Cardiac fibroblast (primary cell): ENCODE data around the gene ASMT.
"Not testable (repeated sequence)": the region's sequence is repeated elsewhere in the genome, so short reads cannot be mapped to it uniquely, and the experiment has no call there.

Experiments
- DNase-seq, 2 donors: peaks; one replicate each; pipeline versions ENCODE4 v3.0.0 to v3.0.0-alpha.2; 2010; ENCODE audit warnings: low read depth in 2 of 2
- H3K4me3 ChIP-seq, 2 donors: replicated peaks in 1 of 2; 1 replicate in 1 of 2; 2 replicates in 1 of 2; pipeline ENCODE4 v1.5.1; 2011; ENCODE audit warnings: low read depth in 2 of 2, low read length in 2 of 2, mild to moderate bottlenecking in 2 of 2, moderate library complexity in 1 of 2
- CTCF ChIP-seq: IDR thresholded peaks from one replicate; pipeline ENCODE4 v1.5.1; 2011; ENCODE audit warnings: low read depth, mild to moderate bottlenecking, low read length, inconsistent platforms

ASMT gene

GRCh38 chrX:1618689-1619088, 3.8 kb downstream of the ASMT start:
- TF ChIP-seq CTCF, result no peak
- DNase-seq, result no peak
- H3K4me3 ChIP-seq, result no peak overlapping the region

DNA sequence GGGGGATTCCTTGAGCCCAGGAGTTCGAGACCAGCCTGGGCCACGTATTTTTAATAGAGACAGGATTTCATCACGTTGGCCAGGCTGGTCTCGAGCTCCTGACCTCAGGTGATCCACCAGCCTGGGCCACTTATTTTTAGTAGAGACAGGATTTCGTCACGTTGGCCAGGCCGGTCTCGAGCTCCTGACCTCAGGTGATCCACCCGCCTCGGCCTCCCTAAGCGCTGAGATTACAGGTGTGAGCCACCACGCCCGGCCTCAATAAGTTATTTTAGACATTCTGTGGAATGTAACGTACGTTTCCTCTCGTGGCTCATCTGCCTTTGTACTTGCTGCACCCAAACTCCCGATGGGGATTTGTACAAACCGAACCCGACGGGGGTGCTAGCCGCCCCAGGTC, 8.8 kb downstream of the ASMT start:
- no peak overlapping the region for H3K4me3 ChIP-seq
- TF ChIP-seq CTCF, result no peak
- no peak for DNase-seq

GRCh38 chrX:1624158-1624860, 9.4 kb downstream of the ASMT start:
- DNase-seq, H3K4me3 ChIP-seq: not testable (repeated sequence)

DNA sequence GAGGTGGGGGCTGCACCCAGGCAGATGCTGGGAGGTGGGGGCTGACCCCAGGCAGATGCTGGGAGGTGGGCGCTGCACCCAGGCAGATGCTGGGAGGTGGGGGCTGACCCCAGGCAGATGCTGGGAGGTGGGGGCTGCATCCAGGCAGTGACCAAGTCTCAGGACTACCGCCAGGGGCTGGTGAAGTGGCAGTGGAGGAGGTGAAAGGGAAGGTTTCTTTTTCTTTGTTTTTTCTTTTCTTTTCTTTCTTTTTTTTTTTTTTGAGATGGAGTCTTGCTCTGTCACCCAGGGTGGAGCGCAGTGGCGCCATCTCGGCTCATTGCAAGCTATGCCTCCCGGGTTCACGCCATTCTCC, 10.0 kb downstream of the ASMT start:
- not testable (repeated sequence) for H3K4me3 ChIP-seq, DNase-seq

- no peak for DNase-seq
- H3K4me3 ChIP-seq, result no peak overlapping the region
- no peak for TF ChIP-seq CTCF
Measured at GRCh38 chrX:1629244-1629643, 14.4 kb downstream of the ASMT start.

DNA sequence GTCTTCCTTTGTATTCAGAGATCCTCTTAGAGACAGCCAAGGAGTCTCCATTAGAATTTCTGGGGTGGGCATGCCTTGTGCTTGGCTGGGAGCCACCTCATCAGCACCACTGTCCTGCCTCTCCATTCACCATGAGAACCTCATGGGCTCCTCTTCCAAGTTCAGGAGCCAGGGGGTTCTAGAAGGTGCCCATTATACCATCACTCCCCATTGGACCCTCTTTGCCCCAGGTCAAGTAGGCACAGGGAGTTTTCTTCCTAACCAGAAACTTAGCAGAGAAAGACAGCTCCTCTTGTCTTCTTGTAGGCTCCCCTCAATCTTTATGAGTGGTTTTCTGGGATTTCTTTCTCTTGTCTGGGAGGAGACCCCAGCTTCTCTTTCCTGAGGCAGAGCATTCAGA, 31.1 kb downstream of the ASMT start:
- TF ChIP-seq CTCF, result no peak
- H3K4me3 ChIP-seq, result no peak overlapping the region
- DNase-seq, result no peak

- TF ChIP-seq CTCF, result no peak
- peak overlapping the region in 1 of 2 donors; percentile 5 for H3K4me3 ChIP-seq
- no peak for DNase-seq
Measured at GRCh38 chrX:1649621-1650020, 34.8 kb downstream of the ASMT start.
